NCI-H1694 treated with DMSO at 0.1 percent for 48 hours (cell line): Measurements from ENCODE around the gene PTP4A1.
"Not testable (repeated sequence)": the region's sequence is repeated elsewhere in the genome, so short reads cannot be mapped to it uniquely, and the experiment has no call there.

ENCODE experiments used
- DNase-seq: peaks from one replicate; lab custom pipeline; 2025; lab: John Stamatoyannopoulos, UW

Gene PTP4A1

DNA sequence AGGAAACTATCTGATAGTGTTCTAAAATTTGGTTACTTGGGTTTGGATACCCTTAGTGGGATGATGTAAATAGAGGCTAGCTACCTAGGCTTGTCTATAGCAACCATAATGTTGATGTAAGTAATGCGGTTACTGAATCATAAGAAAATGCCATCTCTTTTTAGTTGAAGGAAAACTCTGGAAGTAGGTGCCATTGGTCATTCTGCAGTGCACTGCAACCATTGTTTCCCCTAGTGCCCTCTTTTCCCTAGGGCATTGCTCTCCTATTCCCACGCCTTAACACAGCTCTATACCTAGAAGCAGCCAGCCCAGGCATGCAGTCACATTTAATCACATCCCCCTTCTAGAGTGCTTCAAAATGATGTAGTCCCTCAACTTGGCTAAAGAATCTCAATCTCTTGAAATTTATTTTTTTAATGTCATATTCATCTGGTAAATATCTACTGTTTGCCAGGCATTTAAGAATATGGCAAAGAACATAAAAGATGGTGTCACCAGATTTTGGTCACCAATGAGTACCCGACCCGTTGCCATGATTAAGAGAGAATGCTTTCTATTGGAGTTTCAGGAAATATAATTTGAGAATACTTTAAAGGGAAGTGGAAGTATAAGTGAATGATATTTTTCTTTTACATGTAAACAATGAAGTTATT, 10.4 kb downstream of the PTP4A1 start:
- DNase-seq, result no peak

DNA sequence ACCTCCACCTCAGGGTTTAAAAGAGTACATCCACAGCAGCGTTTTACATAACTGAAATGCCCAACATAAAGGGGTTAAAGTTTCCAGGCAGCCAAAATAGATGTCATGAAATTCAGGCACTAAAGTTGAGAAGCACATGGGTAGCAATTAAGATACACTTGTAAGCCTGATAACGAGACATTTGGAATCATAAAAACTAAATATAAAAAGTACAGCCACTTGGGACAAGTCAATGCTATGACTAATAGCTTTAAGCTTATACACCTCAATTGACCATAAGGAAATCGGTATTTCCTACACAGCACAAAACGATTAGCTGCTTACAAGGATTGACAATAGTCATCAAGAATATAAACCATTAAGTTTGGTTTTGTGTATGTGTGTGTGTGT, 11.8 kb downstream of the PTP4A1 start:
- DNase-seq, result no peak

DNA sequence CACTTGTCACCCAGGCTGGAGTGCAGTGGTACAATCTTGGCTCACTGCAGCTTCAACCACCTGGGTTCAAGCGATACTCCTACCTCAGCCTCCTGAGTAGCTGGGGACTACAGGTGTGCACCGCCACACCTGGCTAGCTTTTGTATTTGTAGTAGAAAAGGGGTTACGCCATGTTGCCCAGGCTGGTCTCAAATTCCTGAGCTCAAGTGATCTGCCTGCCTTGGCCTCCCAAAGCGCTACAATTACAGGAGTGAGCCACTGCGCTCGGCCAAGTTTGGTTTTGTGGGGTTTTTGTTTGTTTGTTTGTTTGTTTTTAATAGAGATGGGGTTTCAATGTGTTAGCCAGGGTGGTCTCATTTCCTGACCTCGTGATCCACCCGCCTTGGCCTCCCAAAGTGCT, 12.3 kb downstream of the PTP4A1 start:
- DNase-seq, result no peak

DNA sequence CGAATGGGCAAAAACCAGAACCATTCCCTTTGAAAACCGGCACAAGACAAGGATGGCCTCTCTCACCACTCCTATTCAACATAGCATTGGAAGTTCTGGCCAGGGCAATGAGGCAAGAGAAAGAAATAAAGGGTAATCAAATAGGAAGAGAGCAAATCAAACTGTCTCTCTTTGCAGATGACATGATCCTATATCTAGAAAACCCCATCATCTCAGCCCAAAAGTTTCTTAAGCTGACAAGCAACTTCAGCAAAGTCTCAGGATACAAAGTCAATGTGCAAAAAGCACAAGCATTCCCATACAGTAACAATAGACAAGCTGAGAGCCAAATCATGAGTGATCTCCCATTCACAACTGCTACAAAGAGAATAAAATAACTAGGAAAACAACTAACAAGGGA, 13.4 kb downstream of the PTP4A1 start:
- DNase-seq, result not testable (repeated sequence)

DNA sequence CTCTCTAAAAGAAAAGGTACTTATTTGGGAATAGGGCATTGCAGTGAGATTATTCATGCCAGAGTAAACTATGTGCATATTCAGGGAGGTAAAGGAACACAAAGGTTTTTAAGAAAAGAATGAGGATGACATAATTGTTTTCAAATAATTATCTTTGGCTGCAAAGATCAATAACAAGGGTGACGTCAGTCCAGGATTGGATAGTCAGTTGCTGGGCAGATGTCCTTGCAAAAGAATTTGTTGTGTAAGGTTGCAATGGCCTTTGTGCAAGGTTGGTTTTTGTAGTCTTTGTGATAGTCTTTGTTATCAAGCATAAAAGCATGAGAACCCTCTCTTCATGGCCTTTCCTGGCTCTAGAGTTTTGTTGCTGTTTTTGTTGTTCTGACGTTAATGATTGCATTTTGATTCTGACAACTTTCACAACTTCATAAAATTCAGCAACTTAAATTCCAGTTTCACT, 17.7 kb downstream of the PTP4A1 start:
- DNase-seq, result no peak

DNA sequence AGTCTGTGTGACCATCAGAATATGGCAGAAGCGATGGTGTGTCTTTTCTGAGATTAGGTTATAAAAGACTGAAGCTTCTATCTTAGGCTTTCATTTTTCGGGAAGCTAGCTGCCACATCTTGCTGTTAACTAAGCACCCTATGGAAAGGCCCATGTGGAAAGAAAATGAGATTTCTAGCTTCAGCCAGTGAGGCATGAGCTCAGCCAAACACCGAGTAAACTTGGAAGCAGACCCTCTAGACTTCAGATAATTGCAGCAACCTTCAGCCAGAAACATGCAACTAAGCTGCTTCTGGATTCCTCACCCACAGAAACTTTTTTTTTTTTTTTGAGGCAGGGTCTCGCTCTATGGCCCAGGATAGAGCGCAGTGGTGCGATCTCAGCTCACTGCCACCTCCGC, 20.6 kb downstream of the PTP4A1 start:
- no peak for DNase-seq

DNA sequence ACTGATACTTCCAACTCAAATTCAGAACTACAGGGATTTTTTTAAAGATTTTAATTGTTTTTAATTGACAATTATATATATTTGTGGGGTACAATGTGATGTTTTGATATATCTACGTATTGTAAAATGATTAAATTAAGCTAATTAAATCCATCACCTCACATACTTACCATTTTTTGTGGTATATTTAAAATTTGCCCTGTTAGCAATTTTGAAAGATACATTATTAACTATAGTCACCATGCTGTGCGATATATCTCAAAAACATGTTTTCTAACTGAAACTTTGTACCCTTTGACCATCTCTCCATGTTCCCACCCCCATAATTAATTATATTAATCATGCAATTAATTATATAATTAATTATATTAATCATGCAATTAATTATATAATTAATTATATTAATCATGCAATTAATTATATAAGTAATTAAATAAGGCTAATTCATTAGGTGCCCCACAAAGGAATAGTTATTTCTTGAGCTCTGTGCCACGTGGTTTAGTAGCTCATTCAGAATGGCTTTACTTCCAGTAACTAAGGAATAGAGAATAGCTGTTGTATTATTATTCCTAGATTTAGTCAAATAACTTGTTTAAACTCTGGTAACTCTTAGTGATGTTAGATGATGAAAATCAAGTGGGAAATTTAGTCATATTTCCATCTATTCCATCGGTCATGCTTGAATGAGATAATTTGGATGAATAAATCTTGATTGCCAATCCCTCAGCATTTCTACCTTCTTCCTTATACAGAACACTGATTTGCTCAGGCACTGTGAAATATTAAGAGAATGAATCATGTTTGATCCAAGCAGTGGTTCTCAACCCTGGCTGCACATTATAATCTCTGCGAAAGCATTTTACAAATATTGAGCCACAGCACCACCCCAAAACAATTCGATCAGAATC, 25.1 kb downstream of the PTP4A1 start:
- DNase-seq, result no peak

DNA sequence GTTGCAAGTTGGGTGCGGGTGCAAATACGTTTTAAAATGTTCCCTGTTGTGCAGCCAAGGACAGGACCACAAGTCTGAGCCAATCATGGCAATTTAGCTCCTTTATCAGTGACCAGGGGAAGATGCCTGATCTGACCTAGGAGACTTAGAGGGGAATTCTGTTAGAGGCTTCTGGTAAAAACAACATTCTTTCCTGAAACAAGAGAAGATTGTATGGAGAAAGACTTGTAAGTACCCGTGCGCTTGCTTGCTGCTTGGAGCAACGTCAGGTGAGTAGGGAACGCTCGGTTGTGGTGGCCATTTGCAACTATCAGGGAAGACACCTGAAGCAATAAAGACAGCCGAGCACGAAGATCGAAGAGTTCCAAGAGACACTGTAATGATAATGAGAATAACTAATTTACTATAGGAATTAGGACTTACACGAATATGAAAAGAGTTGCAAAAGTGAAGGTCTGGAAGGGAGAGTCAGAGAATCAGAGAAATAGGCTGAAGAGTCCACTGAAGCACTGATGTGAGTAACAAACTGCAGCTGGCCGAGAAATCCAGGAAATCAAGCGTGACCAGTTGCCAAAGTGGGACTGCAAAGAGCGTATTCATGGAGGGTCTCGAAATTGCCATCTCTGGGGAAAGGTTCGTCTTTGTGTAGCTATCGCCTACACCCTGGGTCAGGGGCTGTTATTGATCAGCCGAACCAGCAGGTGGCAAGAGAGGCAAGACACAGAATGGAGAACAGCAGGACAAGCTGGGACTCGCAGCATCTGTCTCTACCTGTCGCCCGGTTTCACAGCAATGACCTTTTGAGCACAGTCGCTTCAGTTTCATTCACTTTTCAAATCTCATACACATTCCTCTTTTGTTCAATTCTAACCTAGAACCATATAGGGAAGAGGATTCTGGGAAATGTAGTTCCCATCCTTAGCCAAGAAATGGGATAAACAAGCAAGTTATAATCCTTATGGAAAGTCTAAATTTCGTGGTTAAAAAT, 26.1 kb downstream of the PTP4A1 start:
- peak; percentile 48 for DNase-seq

DNA sequence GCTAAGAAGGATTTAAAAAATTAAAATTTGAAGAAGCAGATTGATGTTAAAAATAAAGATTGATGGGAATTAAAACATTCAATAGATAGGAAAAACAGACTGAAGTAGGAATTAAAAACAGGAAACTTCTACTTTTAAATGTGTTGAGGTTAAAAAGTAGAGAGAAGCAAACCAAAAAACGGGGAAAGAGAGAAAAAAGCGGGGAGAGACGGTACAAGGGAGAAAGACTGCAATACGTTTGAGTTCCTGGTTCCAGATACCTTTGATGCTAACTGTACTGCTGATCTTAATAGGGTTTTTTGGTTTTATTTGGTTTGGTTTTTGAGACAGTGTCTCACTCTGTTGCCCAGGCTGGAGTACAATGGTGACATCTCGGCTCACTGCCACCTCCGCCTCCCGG, 27.0 kb downstream of the PTP4A1 start:
- DNase-seq, result no peak

DNA sequence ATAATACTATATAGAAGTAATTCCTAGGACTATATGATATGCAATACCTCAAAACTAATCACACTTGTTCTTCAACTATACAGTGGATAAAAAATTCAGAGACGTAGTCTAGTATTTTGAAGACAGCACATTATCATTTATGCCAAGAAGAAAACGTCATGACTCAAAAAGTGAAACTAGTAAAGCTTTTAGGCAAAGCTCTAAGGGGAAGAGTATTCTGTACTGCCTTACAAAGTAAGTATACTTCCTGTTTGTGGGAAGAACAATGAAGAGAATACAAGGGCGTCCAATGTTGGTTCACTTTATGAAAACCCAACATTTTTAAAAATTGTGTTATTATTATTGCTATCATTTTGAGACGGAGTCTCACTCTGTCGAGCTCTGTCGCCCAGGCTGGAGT, 27.9 kb downstream of the PTP4A1 start:
- no peak for DNase-seq

DNA sequence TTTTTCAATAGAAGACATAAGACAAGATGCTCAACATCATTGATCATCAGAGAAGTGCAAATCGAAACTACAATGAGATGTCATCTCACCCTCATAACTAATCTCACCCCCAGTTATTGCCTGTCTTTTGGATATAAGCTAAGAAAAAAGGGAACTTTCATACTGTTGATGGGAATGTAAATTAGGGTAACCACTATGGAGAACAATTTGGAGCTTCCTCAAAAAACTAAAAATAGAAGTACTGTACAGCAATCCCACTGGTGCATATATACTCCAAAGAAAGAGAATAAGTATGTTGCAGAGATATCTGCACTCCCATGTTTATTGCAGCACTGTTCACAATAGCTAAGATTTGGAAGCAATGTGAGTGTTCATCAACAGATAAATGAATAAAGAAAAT, 37.0 kb downstream of the PTP4A1 start:
- DNase-seq, result no peak

DNA sequence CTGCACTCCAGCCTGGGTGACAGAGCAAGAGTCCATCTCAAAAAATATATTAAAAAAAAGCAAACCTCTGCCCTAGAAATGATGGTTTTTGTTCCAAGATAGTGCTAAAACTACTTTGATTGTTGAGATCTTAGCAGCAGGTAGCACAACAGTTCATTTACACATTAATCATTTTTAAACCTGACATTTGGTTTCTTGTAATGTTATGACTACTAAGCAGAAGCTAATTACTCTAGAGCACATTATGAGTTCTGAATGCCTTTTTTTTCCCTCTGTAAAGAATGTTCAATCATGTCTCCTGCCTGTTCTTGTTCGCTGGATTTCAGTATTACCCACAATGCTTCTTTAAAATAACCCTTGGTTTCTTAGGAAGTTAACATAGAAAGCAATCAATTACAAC, 38.7 kb downstream of the PTP4A1 start:
- DNase-seq, result no peak

DNA sequence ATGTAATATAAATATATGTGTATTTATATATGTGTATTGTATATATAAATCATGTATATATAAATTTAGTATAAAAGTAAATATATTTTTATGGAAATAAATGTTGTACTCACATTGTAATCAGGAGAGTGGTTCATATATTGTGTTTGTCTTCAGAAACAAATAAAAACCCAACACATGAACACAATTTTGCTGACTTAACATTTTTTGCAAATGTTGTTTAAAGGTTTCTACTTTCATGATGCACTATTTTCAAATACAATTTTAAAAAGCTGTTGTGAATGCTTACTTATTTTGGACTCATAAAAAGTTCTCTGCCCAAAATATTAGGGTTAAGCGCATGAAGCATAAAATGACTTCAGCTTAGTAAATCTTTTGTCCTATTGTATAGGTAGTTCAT, 39.3 kb downstream of the PTP4A1 start:
- DNase-seq, result no peak

DNA sequence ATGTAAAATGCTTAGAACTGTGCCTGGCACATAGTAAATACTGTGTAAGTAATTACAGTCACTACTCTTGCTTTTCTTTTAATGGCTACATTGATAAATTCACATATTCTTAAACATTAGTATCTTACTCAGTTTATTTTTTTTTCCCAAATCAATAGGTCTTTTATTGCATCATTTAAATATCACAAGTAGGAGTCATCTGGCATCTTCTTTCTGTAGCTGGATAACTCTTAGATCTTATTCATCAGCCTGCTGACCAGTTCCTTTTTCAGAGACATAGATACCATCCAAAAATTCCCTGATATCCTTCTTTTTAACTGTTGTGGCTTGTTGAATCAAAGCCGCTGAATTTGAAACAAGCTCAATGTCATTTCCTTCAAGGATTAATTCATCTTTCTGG, 43.3 kb downstream of the PTP4A1 start:
- no peak for DNase-seq
